ENCODE data around the gene INPP5A.
"Not testable (repeated sequence)": the region's sequence is repeated elsewhere in the genome, so short reads cannot be mapped to it uniquely, and the experiment has no call there.

The INPP5A gene

DNA sequence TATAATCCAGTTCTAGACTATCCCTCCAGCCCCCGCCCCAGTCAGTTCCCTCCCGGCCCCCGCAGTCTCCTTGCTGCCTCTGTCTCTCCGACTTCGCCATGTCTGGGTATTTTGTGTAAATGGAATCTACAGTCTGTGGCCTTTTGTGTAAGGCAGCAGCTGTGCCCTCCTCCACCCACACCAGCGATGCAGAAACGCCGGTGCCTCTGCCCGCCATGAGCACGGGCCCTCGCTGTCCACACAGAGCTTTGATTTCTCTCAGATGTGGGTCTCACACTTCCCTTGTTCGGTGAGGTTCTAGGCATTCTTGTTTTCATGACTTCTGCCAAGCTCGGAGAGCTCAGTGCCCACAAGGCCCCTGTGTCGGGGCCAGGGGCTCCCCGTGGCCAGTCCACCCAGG lies 210.5 kb downstream of the INPP5A start:
- no peak for FAIRE-seq

DNA sequence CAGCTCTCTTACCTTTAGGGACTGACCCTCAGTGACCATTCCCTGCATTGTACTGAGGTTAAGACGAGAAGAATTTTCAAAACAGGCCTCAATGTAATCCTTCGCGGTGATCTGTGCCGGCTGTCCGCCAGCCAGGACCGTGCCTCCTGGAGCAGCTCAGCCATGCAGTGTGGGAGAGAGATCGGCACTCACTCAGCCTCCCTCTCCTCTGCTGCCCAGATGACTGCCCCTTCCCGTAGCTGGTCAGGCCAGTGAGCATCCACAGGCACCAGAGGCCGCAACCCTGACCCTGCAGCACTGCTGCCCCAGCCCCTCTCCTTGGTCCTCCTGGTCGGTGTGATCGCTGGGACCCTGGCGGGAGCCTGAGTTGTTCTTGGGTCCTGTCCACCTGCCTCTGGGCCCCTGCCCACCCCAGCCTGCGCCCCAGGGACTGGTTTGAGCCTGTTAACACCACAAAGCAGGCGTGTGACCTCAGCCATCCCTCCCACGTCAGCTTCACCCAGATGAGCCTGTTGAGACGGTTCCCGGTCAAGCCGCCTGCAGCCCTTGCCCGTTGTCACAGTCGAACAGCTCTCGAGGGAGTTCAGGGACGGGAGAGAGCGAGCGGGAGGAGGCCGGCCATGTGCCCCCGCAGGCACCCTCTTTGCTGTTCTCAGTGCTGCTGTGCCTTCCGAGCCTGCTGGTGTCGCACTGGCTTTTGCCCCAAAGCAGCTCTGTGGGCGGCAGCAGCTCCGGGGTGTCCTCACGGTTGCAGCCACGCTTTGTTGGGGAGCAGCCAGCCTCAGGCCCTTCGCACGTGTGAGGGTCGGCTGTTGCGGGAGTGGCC lies 211.2 kb downstream of the INPP5A start:
- no peak for FAIRE-seq

GRCh38 chr10:132749371-132749795 lies 211.8 kb downstream of the INPP5A start:
- FAIRE-seq, result no peak

- no peak for FAIRE-seq
Measured at GRCh38 chr10:132750936-132751335, 213.3 kb downstream of the INPP5A start.

- no peak for FAIRE-seq
Measured at GRCh38 chr10:132752378-132752777, 214.8 kb downstream of the INPP5A start.

GRCh38 chr10:132752961-132753360 lies 215.4 kb downstream of the INPP5A start:
- no peak for FAIRE-seq

DNA sequence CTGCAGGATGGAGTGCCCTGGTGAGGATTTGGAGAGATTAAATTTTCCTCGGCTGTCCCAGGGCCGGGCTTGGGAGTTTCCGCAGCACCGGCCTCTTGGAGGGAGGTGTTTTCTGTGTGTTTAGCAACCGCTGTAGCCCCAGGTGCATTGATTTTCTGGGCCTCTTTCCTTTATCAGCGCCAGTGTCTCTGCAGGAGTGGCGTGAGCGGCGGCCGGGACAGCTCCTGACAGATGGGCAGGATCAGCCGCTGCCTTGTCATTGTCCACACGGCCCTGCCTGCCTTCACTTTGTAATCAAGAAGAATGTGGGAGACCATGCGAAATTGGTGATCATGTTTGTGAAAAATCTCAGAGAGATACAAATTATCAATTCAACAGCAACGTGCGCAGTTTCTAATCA lies 216.0 kb downstream of the INPP5A start:
- FAIRE-seq, result no peak

DNA sequence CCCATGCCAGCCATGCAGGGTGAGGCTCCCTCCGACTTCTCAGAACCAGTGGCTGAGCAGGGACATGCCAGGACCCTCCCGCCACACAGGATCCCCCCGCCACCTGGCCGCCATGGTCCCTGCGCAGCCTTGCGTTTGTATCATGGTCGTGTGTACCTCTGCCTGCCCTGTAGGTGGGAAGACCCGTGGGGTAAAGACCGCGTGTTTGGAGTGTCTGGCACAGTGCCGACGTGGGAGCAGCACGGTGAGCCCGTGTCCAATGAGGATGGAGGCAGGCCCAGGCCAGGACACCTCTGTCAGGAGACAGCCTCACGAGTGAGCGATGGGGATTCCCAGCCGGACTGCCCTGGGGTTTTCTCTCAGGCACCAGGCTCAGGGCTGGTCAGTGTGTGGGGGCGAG lies 216.5 kb downstream of the INPP5A start:
- no peak for FAIRE-seq

- FAIRE-seq, result no peak
Measured at GRCh38 chr10:132755166-132755711, 217.7 kb downstream of the INPP5A start.

GRCh38 chr10:132756591-132756990 lies 219.0 kb downstream of the INPP5A start:
- no peak for FAIRE-seq

DNA sequence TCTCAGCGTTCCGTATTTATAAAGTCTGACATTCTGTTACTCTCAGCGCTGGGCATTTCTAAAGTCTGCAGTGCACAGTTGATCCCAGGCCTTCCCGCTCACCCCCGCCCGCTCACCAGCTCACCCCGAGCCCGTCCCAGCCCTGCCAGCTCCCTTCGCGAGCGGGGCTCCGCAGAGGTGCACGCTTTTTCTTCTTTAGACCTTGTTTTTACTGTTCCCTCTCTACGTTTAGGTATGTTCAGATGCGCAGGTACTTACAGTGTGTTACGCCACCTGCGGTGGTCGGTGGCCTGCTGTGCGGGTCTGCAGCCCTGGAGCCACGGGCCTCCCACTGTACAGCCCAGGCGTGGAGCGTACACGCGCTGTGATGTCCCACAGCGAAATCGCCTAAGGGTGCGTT lies 219.6 kb downstream of the INPP5A start:
- FAIRE-seq, result no peak

DNA sequence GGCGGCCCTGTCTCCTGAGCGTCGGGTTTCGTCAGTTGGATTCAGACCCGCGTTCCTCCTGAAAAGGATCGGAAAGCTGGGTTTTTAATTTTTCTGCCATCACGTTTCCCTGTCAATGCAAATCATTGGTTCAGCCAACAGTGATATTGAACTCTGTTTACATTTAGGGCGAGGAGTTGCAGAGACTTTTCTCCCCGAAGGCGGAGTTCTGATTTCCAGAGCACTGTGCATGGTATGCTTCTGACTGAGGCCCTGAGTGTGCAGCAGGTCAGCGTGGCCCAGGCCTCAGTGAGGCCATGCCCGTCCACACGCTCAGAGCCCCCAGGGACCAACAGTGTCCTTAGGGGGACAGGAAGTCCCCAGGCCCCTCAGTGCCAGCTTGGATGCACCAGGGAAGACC lies 221.3 kb downstream of the INPP5A start:
- no peak for FAIRE-seq

- FAIRE-seq, result no peak
Measured at GRCh38 chr10:132761395-132762060, 223.9 kb downstream of the INPP5A start.

DNA sequence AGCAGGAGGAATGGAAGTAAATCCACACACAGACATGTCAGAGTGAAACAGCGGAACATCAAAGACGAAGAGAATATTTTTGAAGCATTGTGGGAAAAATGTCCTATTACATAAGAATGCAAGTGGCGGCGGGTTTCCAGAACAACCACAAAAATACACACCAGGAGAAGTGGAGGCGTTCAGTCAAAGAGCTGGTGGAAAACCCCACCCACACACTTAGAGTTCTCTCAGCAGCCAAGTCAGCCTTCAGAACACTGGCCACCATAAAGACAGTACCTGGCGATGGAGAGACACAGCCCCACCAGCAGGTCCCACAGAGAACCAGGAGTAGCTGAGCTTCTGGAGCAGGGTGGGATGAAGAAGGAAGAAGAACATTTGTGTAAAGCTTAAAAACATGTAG lies 224.7 kb downstream of the INPP5A start:
- FAIRE-seq, result no peak

DNA sequence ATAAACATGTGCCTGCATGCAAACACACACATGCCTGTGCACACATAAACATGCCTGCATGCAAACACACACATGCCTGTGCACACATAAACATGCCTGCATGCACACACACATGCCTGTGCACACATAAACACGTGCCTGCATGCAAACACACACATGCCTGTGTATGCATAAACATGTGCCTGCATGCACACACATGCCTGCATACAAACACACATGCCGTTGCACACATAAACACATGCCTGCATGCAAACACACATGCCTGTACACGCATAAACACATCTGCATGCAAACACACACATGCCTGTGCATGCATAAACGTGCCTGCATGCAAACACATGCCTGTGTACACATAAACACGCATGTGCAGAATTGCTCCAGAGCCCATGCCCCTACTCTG lies 226.0 kb downstream of the INPP5A start:
- FAIRE-seq, result no peak

DNA sequence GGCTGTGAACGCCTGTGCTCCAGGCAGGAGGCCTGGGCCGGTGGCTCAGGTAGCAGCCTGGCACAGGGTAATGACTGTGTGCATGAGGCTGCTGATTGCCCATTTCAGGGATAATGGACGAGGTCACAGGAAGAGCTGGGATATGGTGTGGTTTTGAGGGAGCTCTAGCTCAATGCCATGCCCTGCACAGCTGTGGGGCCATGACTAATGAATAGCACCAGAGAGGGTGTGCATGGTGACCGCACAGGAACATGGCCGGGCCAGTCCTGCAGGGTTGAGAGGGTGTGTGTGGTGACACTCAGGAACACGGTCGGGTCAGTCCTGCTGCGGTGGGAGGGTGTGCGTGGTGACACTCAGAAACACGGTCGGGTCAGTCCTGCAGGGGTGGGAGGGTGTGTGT lies 226.5 kb downstream of the INPP5A start:
- no peak for FAIRE-seq

- no peak for FAIRE-seq
Measured at GRCh38 chr10:132765435-132765834, 227.8 kb downstream of the INPP5A start.

DNA sequence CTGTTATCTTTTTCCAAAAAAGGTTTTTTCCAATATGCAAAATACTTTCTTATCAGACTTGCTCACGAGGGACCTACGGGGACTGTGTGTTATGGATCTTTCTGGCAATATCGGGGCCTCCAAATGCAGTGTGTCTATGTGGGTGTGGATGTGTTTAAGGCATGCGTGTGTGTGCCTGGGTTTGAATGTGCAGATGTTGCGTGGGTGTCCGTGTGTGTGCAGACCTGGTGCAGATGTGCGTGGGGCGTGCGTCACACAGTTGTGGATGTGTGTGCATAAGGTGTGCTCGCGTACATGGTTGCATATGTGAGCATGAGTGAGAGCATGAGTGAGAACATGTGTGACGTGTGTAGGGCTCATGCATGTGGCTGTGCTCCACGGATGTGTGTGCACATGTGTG lies 228.7 kb downstream of the INPP5A start:
- no peak for FAIRE-seq

GRCh38 chr10:132768346-132769248 lies 231.0 kb downstream of the INPP5A start:
- FAIRE-seq, result no peak

DNA sequence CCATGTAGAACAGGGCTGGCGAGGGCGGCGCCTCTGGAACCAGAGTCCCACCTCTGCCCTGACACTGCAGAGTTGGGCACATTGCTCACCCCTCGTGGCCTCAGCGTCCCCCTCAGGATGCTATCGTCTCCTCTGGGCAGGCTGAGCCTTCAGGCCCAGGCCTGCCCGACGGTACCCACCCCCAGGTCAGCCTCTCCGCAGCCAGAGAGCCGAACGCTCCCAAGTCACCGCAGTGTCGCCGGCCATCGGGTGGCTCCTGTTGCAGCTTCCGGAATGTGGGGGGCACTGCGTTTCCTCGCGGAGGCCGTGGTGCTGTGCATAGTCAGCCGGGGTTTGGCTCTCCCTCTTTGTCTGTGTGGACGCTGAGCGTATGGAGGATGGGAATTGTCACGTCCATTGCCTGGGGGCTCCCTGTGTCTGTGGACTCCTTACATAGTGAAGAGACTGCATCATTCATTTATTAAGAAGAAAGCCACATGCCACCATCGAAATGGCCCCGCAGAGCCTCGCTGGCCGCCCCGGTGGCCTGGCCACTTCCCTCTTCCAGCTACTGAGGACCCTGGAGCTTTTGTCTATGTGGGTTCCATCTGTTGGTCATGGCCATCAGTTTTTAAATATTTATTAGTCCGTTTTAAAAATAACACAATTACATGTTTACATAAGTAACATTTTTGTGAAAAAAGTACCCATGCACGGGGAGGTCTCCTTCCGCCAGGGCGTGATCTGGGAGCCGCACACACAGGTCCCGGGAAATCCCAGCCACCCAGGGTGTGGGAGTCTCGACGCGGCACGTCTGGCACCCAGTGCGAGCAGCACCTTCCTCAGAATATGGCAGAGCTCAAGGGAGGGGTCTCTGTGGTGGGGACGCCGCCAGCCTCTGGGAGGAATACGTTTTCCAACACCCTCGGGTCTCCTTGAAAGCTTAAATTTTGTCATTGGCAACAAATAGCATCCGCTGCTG lies 232.8 kb downstream of the INPP5A start:
- FAIRE-seq, result no peak

DNA sequence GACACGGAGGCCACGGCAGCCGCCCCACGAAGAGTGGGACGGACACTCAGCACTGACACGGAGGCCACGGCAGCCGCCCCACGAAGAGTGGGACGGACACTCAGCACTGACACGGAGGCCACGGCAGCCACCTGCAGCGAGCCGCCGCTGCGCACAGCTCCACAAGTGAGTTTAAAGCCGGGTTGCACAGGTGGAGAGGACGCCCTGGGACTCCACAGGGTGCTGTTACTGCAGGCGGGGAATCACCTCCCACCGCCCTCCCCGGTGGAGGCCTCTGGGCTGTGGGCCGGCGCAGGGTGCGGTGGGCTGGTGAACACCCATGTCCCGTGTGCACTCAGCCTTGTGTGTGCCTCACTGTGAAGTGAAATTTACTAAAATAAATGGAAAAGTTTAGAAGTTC lies 235.2 kb downstream of the INPP5A start:
- FAIRE-seq, result not testable (repeated sequence)
